HepG2 (cell line): ENCODE data around the gene ANXA2. TPM values are rescaled to one million over a fixed set of nuclear protein-coding genes. Genes with fewer than 3 reads are reported as not detected.
A peak's percentile ranks its signal among the peaks of the same experiment; 100 is the strongest.

Experiments
- ARNTL ChIP-seq: sonication (generic); formaldehyde crosslinking; IDR thresholded peaks from 2 replicates; pipeline ENCODE4 v1.4.0; 2020; ENCODE audit warnings: mild to moderate bottlenecking, missing genetic modification reagents
- CCAR2 ChIP-seq: fragments of 200-400 bp; formaldehyde crosslinking; optimal IDR thresholded peaks from 2 replicates; pipeline ENCODE3; 2018; ENCODE audit warnings: low read depth, mild to moderate bottlenecking, low read length, moderate library complexity
- HNF1A ChIP-seq, 2 experiments: sonication (generic) in 1 of 2; formaldehyde crosslinking in 1 of 2; IDR thresholded peaks; 2 replicates each; pipeline versions ENCODE4 v1.4.0 to v1.6.1; 2016 to 2020; ENCODE audit warnings: borderline replicate concordance in 1 of 2, low read depth in 1 of 2, mild to moderate bottlenecking in 1 of 2, missing genetic modification reagents in 1 of 2
- HOXA9 ChIP-seq: sonication (generic); formaldehyde crosslinking; IDR thresholded peaks from 2 replicates; pipeline ENCODE4 v1.8.1; 2022; ENCODE audit warnings: missing genetic modification reagents, mild to moderate bottlenecking, moderate library complexity, borderline replicate concordance
- IKZF5 ChIP-seq: IDR thresholded peaks from 2 replicates; pipeline ENCODE4 v1.6.1; 2018; ENCODE audit warnings: missing genetic modification reagents, mild to moderate bottlenecking, missing compliant biosample characterization
- PATZ1 ChIP-seq: sonication (generic); formaldehyde crosslinking; IDR thresholded peaks from 2 replicates; pipeline ENCODE4 v1.4.0; 2020; ENCODE audit warnings: missing genetic modification reagents
- SRSF1 ChIP-seq: fragments of 200-400 bp; formaldehyde crosslinking; optimal IDR thresholded peaks from 2 replicates; pipeline ENCODE3; 2017; ENCODE audit warnings: mild to moderate bottlenecking, low read depth, low read length, moderate library complexity
- TARDBP ChIP-seq: sonication (generic); formaldehyde crosslinking; IDR thresholded peaks from 2 replicates; pipeline ENCODE4 v1.8.0; 2022; ENCODE audit warnings: mild to moderate bottlenecking, missing genetic modification reagents
- TCF7L2 ChIP-seq: IDR thresholded peaks from 2 replicates; pipeline ENCODE4 v1.6.1; 2011; ENCODE audit warnings: mild to moderate bottlenecking, low read depth, low read length, moderate library complexity
- TGIF2 ChIP-seq: IDR thresholded peaks from 2 replicates; pipeline ENCODE4 v1.6.1; 2016; ENCODE audit warnings: control low read depth, missing compliant biosample characterization
- YEATS2 ChIP-seq: sonication (generic); formaldehyde crosslinking; IDR thresholded peaks from 2 replicates; pipeline ENCODE4 v1.4.0; 2020; ENCODE audit warnings: missing genetic modification reagents, borderline replicate concordance
- ZBTB8A ChIP-seq: sonication (generic); formaldehyde crosslinking; IDR thresholded peaks from 2 replicates; pipeline ENCODE4 v1.4.0; 2020; ENCODE audit warnings: mild to moderate bottlenecking, low read depth, missing genetic modification reagents, borderline replicate concordance
- ZNF230 ChIP-seq: sonication (generic); formaldehyde crosslinking; IDR thresholded peaks from 2 replicates; pipeline ENCODE4 v1.4.0; 2020; ENCODE audit warnings: mild to moderate bottlenecking, missing genetic modification reagents
- ZNF3 ChIP-seq: IDR thresholded peaks from 2 replicates; pipeline ENCODE4 v1.7.0; 2017; ENCODE audit warnings: inconsistent platforms
- ZNF503 ChIP-seq: sonication (generic); formaldehyde crosslinking; IDR thresholded peaks from 2 replicates; pipeline ENCODE4 v1.4.0; 2020; ENCODE audit warnings: missing genetic modification reagents
- ZNF556 ChIP-seq: sonication (generic); formaldehyde crosslinking; IDR thresholded peaks from 2 replicates; pipeline ENCODE4 v1.4.0; 2020; ENCODE audit warnings: mild to moderate bottlenecking, missing genetic modification reagents, borderline replicate concordance
- ZNF570 ChIP-seq: sonication (generic); formaldehyde crosslinking; IDR thresholded peaks from 2 replicates; pipeline ENCODE4 v1.4.0; 2020; ENCODE audit warnings: mild to moderate bottlenecking, missing genetic modification reagents, borderline replicate concordance
- ZNF619 ChIP-seq: sonication (generic); formaldehyde crosslinking; IDR thresholded peaks from 2 replicates; pipeline ENCODE4 v1.4.0; 2020; ENCODE audit warnings: mild to moderate bottlenecking, missing genetic modification reagents
- ZNF788 ChIP-seq: sonication (generic); formaldehyde crosslinking; IDR thresholded peaks from 2 replicates; pipeline ENCODE4 v1.5.0; 2020; ENCODE audit warnings: mild to moderate bottlenecking, missing genetic modification reagents, borderline replicate concordance
- polyA plus RNA-seq, 8 experiments: library from polyadenylated mRNA; depleted of rRNA in 3 of 8; stranded (reverse) in 7 of 8; unstranded in 1 of 8; fragments of >200 nt; fragmentation: Illumina TruSeq in 4 of 8; extraction: Trizol in 4 of 8; gene quantifications; 2 replicates each; pipeline versions ENCODE4 v1.2.1 to v1.2.3, GENCODE V29; 2011 to 2016; ENCODE audit warnings: low read depth in 4 of 8, missing spikeins in 1 of 8, mixed read lengths in 1 of 8; ENCODE audit not compliant: insufficient read depth in 1 of 8
- total RNA-seq, 5 experiments: library from RNA; depleted of rRNA; stranded (reverse); fragments of >200 nt; fragmentation: Illumina TruSeq; extraction: Trizol; gene quantifications; 2 replicates each; pipeline ENCODE4 v1.2.3, GENCODE V29; 2016; ENCODE audit warnings: low read depth in 1 of 5

Gene ANXA2
- total and polyA plus RNA-seq, 2 of the 13 experiments (the other 11 are each of a cell fraction or from before 2014, with no cell fraction given), result 196 to 613 TPM

- TF ChIP-seq TARDBP (CRISPR knock-in tag), result peak; percentile 85
- TF ChIP-seq ARNTL (CRISPR knock-in tag), result no peak
- TF ChIP-seq CCAR2, result no peak
- TF ChIP-seq SRSF1, result no peak
- TF ChIP-seq ZNF3, result no peak
- TF ChIP-seq ZNF503, result 0 out of 2 replicates have a peak, but pooled peaks have one; percentile 50
- TF ChIP-seq PATZ1 (CRISPR knock-in tag), result peak; percentile 60
- TF ChIP-seq ZNF570 (CRISPR knock-in tag), result no peak
- TF ChIP-seq IKZF5 (CRISPR knock-in tag), result peak; percentile 96
- peak; percentile 67; the same call in 1 of the 2 replicates for TF ChIP-seq ZNF556 (CRISPR knock-in tag)
- no peak for TF ChIP-seq HNF1A (IDR thresholded peaks at IDR 0.05; ENCODE audit: low read depth)
- TF ChIP-seq HNF1A (CRISPR knock-in tag; IDR thresholded peaks at IDR 0.05; ENCODE audit: borderline replicate concordance), result peak; percentile 74; the same call in 1 of the 2 replicates
- TF ChIP-seq YEATS2 (CRISPR knock-in tag), result 0 out of 2 replicates have a peak, but pooled peaks have one; percentile 15
- peak; percentile 62; the same call in 1 of the 2 replicates for TF ChIP-seq ZNF619 (CRISPR knock-in tag)
- TF ChIP-seq ZNF788 (CRISPR knock-in tag), result peak; percentile 76; the same call in 1 of the 2 replicates
- TF ChIP-seq ZNF230 (CRISPR knock-in tag), result peak; percentile 57; the same call in 1 of the 2 replicates
- TF ChIP-seq TCF7L2, result no peak
- no peak for TF ChIP-seq ZBTB8A (CRISPR knock-in tag)
- peak; percentile 84; the same call in 1 of the 2 replicates for TF ChIP-seq TGIF2 (CRISPR knock-in tag)
- no peak for TF ChIP-seq HOXA9 (CRISPR knock-in tag)
Measured at GRCh38 chr15:60392986-60393790, 4.6 kb downstream of the ANXA2 start (continued).
